ENCODE results near the gene SALL1.

DNA sequence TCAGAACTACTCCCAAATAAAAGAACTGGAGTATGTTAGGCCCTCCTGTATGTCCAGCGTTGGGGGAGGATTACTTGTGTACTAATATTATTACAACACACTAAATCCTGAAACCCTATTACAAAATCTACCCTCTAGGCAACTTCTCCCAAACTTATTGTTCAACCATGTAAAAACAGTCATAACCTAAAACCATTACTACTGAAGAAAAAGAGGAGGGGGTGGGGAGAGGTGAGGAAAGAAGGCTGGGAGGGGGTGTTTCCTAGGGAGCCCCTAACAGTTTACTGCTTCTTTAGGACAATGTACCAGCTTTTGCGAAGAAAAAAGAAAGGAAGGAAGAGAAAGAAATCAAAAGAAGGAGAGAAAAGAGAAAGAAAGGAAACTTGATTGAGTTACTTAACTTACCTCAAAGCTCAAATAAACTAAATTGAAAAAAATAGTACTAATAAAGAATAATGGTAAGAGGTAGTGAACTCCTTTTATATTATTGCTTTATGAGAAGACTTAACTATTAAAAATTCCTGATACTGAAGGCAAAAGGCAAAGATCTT, 2.3 kb downstream of the SALL1 start:
- TF ChIP-seq POLR2A (IDR thresholded peaks at IDR 0.05; ENCODE audit: low read length) (no peak), GATA1 (IDR thresholded peaks at IDR 0.05; ENCODE audit: low read depth, low read length) (no peak)

Measured in erythroblast (primary cell).